ENCODE results near the gene SPOUT1.

Gene SPOUT1

DNA sequence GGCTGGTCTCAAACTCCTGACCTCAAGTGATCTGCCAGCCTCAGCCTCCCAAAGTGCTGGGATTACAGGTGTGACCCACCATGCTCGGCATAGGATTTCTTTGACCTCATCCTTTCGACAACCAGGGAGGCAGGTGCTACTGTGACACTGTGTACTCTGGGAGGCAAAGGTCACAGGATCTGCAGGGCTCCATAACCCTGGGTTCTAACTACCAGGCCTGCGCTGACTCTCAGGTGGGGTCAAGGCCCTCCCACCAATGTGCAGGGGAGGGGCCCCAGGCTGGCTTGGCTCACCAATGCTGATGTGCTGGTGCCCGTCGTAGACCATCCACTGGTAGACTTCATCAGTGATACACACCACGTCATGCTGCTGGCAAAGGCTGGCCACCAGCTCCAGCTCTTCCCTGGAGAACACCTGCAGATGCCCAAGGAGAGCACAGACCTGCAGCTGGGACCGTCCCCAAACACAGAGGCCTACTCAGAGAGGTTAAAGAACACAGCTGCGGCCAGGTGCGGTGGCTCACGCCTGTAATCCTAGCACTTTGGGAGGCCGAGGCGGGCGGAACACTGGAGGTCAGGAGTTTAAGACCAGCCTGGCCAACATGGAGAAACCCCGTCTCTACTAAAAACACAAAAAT is 7.0 kb upstream of the SPOUT1 start:
- no peak for DNase-seq

DNA sequence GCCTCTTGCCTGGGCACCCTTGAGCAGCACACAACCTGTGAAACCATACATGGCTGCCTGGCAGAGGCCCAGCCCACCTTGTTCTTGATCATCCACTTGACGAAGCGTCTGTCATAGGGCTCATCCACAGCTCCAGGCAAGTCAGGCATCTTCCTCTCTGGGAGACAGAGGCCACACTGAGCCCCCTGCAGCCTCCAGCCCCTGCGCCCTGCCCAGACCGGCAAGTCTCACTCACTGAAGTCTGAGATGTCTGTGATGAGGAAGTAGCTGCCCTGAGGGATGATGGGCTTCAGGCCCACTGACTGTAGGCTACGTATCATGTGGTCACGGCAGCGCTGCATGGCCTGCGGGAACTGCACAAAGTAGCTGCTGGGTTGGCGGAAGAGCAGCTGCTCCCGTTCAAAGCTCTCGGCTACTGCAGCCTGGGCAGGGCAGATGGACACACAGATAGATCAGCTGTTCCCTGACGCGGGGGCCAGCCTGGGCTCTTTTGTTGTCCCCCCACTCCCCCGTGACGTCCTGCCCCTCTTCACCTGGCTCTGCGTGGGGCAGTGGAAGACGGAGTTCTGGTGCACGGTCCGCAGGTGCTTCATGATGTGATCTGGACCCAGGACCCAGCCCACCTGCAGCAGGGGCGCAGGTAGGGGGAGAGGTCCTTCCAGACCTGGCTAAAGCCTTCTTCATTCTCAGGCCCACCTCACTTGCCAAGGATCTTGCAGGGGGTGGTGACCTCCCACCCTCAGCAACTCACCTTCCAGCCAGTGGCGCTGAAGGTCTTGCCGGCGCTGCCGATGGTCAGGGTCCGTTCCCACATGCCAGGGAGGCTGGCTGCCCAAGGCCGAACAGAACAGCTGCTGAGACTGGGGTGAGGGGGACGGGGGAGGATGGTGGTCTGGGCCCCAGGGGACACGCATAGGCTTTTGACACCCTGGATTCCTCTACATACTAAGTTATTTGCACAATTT is 5.9 kb upstream of the SPOUT1 start:
- no peak for DNase-seq

DNA sequence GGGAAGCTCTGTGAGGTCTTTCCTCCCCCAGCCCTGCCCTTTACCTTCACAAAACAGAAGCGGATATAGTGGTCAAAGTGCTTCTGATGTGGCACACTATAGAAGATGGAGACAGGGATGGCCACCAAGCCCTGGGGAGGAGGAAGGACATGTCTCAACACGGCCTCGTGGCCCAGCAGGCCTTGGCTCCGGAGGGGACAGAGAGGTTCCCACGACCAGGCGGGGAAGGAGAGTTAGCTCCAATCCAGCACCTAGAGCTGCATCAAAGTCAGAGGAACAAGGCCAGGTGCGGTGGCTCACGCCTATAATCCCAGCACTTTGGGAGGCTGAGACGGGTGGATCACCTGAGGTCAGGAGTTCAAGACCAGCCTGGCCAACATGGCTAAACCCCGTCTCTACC is 4.1 kb upstream of the SPOUT1 start:
- no peak for DNase-seq

DNA sequence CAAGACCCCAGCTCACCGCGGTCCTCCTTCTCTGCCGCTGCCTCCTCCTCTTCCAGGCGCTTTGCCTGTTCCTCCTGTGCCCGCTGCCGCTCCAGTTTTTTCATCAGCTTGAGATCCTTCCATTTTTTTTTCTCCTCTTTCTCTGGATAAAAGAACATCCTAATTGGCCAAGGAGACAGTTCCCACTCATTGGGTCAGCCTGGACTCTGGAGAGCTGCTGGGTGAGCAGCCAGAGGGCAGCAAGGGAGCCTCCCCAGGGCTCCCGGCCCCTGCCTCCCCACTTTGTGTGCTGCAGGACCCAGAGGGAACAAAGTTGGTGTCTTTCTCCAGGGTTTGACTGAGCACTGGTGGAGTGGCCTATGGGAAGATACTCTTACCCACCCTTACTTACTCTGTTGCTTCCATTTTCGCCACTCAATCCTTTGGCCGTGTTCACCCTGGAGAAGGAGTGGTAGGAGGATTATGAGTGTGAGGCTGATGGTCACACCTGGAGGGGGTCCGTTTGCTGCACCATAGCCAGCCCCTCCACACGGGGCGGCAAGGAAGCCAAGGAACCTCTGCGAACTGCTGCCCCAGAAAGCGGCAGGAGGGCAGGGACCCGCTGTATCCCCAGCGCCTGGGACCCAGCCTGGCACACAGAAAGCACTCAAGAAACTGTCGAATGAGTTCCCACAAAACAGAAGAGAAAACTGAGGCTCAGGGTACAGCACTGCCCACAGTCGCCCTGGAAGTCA is 708 bp downstream of the SPOUT1 start:
- no peak for DNase-seq

DNA sequence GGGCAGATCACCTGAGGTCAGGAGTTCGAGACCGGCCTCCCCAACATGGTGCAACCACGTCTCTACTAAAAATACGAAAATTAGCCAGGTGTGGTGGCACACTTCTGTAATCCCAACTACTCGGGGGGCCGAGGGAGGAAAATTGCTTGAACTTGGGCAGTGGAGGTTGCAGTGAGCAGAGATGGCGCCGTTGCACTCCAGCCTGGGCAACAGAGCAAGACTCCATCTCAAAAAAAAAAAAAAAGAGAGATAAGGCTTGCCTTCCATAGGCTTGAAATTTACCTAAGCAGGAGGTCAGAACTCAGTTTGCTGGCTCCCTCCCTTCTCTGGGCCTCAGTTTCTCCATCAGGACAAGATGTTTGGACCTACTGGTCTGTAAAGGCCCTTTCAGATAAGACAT is 1.3 kb downstream of the SPOUT1 start:
- no peak for DNase-seq

DNA sequence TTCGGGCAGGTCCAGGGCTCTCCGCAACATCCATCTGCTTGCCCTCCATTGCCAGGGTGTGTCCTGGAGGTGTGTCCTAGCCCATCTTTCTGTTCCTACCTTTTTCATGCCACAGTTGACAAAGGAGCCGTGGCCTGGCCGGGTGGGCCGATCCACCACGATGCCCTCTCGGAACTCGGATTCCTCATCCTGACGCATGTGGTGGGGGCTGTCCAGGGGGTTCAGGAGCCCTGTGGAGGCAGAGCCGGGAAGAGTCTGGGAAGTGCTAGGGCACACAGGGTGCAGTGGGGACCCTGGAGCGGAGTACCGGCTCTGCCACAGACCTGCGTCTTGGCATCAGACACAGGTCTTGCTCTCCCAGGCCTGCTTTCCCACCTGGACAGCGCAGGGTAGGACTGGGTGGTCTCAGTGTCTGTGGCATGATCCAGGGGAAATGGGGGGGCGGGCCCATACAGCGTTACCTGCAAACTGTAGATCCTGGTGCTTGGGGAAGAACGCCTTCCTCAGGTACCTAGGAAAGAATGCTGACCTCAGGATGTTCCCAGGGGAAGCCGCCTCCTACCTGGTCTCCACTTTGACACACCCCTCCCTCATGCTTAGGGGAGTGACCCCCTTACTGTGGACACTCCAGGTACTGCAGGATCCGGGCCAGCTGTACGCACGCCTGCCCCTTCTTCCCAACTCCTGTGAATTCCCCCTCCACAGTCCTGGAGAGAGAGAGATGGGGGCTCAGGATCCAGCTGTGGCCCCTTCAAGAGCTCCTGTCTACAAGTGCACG is 3.5 kb downstream of the SPOUT1 start:
- no peak for DNase-seq

DNA sequence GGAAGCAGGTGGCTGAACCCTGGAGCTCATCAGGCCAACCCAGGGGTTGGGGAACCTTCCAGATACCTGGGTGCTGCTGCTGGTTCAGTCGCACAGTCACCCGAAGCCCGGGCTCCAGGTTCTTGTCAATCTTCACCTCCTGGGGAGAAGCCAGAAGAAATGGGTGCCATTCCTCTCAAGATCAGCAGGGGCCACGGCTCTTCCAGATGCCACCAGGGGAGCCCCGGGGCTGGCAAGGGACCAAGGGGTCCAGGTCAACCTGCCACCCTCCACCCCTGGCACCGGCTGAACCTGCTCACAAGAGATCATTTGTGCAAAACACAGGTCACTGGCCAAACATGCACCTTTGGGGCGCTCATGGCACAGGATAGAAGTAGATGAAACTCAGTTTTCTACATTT is 4.7 kb downstream of the SPOUT1 start:
- no peak for DNase-seq

DNA sequence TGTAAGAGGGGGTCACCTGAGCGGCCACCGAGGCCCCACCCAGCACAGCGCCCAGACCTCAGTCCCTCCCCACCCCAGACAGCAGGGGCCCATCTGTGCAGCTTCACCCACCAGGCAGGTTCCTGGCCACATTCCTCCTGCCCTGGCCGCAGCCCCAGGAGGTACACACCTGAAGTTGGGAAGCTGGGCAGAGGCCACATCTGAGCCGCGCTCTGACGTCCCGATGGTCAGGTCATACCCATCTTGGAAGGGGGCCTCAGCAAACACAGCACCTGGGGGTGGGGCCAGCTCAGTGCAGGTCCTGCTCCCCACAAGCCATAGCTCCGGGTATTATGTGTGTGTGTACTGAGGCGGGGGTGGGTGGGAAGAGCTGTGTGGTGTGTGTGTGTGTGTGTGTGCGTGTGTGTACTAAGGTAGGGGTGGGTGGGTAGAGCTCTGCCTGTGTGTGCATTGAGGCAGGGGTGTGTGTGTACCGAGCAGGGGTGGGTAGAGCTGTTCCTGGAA is 5.6 kb downstream of the SPOUT1 start:
- no peak for DNase-seq

DNA sequence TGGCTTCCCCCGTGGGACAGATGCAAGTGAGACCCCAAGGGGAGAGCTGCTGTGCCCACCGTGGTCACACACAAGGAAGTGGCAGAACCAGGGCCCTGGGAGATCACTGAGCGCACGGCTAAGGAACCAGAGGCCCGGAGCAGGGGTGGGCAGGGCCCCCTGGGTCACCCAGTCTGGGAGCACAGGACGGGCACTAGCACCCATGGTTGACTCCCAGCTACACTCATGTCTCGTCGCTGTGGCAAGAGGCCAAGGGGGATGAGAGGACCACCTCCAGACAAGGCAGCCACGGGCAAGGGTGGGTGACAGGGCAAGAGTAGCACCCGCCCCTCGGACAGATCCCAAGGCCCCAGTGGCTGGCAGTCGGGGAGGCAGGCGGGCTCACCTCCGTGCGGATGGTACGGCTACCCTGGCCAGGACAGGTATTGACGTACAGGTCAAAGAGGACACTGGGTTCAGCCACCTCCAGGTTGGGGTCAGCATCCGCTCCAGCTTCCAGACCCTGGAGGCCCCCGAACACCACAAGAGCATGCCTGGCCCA is 6.2 kb downstream of the SPOUT1 start:
- no peak for DNase-seq

DNA sequence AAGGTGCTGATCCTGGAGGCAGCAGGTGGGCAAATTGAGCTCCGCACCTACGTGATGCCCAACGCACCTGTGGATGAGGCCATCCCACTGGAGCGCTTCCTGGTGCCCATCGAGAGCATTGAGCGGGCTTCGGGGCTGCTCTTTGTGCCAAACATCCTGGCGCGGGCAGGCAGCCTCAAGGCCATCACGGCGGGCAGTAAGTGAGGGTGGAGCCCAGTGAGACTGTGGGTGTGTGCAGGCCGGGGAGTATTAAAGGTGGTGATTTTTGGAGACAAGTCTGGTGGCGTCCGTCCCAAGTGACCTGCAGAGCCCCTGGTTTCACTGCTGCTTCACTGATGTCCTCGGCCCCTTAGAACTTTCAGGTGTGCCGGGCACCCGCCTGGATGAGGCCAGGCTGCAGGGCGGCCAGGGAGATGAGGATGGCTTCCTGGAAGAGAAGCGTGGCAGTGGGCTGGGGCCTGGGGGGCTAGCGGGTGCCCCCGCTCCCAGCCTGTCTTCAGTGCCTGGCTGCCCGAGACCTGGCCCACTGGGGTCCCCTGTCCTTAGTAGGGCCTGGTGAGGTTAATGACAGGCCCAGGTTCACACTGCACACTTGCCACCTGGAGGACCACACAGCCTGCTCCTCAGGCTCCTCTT is 7.1 kb downstream of the SPOUT1 start:
- no peak for DNase-seq

DNA sequence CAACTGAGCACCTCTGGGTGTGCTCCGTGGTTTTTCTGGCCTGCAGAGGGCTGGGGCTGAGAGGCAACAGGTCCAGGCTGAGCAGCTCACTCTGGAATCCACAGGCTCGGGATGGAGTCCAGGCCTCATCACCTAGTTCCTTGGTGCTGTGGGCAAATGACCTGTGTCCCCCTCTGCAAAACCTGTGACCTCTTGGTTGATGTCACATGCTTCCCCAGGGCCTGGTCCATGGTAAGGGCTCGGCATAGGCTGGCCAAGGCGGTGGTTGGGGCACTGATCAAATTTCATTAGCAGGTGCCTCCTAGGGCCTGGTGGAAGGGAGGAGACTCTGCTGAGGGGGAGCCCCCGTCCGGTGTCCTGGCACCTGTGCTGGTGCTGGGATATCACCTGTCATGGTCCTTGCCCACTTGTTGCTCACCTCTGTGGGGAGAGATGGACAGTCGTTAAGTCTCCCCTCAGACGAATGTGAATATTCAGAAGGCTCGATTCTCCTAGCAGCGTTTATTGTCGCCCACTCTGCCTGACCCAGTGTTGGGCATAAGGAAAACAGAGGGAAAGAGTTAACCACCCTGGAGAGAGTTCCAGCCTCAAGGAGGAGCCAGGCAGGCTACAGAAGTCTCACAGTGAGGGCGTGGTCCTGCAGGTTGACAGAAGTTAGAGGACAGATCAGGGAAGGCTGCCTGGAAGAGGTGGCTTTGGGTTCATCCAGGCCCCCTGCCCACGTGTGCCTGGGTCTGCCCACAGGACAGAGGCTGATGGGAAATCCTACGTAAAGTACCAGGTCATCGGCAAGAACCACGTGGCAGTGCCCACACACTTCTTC is 7.8 kb downstream of the SPOUT1 start:
- DNase-seq = no peak

DNA sequence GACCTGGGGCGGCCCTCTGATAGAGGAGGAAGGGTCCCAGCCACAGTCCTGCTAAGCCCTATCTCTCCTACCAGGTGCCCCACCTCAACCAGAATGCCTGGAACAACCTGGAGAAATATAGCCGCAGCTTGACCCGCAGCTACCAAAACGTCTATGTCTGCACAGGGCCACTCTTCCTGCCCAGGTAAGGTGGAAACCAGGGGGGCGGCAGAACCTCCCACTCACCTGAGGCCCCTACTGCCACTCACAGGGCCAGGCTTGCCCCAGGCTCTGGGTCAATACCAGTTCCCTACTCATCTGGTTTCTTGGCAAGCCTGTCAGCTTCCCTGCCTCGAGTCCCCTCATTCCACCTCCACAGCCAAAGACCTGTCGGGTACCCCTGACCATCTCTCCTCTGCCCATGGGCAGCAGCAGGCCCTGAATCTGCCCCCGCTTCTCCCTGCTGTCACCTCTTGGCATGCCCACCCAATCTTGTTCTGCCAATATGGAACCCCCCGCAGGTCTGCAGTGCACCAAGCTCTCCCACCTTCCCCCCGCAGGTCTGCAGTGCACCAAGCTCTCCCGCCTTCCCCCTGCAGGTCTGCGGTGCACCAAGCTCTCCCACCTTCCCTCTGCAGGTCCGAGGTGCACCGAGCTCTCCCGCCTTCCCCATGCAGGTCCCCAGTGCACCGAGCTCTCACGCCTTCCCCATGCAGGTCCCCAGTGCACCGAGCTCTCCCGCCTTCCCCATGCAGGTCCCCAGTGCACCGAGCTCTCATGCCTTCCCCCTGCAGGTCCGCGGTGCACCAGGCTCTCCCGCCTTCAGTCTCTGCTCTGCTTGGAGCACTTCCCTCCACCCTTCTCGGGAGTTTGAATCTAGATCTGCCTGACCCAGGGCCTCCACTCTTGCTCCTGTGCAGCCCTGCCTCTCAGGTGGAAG is 8.7 kb downstream of the SPOUT1 start:
- no peak for DNase-seq

DNA sequence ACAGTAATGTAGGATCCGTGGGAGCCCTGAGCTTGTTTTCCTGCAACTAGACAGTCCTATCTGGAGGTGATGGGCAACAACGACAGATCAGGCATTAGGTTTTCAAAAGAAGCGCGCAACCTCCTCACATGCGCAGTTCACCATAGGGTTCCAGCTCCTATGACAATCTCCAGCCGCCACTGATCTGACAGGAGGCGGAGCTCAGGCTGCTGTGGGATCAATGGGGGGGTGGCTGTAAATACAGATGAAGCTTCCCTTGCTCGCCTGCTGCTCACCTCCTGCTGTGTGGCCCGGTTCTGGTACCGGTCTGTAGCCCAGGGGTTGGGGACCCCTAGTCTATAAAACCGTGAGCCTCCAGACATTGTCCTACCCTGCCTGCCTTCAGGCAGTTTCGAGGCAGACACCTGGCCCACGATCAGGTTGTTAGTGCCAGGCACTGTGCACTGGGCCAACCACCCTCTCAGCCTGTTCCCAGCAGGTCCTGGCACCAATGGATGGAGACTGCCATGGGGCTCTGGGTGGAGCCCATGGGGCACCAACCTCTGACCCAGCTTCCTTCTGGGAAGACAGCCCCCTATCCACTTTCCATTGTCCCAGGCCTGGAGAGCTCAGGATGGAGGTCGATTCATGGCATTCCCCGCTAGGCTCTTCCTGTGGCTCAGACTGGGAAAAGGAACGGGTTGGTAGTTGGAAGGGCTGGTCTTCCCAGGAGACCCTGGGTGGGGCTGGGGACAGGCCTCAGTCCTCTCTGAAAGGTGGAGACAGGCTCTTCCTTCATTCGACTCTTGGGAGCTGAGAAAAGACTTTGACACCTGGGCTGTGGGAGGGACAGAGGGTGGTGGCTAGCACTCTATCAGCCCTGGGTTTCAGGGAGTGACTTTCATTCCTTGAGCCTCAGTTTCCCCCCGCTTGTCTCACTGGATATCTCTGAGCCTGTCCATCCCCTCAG is 9.6 kb downstream of the SPOUT1 start:
- no peak for DNase-seq

DNA sequence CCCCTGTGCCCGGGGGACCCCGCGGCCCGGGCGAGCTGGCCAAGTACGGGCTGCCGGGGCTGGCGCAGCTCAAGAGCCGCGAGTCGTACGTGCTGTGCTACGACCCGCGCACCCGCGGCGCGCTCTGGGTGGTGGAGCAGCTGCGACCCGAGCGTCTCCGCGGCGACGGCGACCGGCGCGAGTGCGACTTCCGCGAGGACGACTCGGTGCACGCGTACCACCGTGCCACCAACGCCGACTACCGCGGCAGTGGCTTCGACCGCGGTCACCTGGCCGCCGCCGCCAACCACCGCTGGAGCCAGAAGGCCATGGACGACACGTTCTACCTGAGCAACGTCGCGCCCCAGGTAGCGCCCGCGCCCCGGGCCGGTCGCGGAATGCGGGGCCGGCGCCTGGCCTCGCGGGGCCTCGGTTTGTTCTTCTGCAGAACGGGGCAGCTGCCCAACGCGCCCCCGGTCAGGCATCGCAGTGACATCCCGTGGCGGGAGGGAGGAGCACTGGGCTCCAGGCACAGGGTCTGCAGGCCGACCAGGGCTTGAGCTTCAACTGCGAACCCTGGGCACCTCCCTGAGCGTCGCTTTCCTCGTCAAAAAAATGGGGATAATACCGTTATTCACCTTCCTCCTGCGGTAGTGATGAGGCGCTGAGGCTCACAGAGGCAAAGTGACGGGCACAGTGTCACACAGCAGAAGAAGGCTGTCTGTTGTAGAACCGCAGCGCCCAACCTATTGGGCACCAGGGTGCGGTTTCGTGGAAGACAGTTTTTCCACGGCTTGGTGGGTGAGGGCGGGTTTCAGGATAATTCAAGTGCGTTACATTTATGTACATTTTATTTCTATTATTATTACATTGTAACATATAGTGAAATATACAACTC is 10.5 kb downstream of the SPOUT1 start:
- peak; percentile 58 for DNase-seq

DNA sequence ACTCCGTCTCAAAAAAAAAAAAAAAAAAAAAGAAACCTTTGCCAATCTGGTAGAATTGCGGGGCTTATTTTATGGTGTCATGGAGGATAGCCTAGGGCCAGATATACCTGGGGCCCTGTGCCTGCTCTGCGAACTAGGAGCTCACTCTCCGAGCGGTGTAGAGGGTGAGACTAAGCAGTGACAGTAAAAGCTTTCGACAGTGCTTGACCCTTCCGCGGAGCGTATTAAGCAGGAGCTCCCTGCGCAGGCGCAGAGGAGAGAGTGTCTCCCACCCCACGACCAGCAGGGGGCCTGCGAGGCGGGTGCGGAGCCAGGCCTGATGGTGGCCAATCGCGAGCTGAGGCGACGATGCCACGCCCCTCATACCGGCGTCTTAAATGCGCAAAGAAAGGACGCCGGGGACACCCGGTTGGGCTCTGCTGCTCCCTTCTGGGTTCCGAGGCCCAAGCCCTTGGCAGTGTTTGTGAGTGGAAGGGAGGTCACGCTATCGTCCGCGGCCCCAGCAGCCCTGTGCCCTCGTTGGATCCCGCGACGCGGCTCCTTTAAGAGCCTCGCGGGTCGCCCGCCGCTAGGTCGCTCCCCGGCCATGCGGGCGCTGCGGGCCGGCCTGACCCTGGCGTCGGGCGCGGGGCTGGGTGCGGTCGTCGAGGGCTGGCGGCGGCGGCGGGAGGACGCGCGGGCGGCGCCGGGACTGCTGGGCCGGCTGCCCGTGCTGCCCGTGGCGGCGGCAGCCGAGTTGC is 11.3 kb downstream of the SPOUT1 start, which contains the start of gene ENDOG:
TSS of gene ENDOG (plus strand) at position 402 of the 740 bp plus-strand sequence. CDS start at position 587, 185 bp downstream.
- DNase-seq = peak; percentile 98

DNA sequence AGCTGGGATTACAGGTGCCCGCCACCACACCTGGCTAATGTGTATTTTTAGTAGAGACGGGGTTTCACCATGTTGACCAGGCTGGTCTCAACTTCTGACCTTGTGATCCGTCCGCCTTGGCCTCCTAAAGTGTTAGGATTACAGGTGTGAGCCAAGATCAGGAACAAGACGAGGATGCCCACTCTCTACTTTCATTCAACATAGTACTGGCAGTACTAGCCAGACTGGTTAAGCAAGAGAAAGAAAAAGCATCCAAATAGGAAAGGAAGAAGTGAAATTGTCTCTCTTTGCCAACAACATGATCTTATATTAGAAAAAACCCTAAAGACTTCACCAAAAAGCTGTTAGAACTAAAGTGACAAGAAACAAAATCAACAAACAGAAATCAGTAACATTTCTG is 18.7 kb downstream of the SPOUT1 start:
- no peak for DNase-seq

DNA sequence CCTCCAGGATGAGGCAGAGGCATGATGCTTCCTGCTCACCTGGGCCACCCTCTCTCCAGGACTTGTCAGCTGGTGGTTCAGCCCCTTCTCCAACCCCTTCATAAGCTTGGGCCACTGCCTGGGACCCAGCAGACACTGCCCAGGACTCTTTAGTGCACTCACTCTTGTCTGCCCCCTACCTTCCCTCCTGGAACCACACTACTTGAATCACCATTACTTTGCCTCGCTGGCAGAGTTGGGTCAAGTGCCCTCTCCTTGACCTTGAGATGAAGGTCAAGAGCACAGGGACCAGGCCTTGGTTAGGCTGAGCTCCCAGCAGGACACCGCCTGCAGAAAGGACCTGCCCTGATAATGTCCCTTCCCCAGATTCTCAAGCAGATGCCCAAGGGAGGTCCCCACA is 19.8 kb downstream of the SPOUT1 start:
- DNase-seq = no peak
